Ascending aorta (tissue), 2 donors: ENCODE results near the gene CCDC30. TPM values are rescaled to one million over a fixed set of nuclear protein-coding genes. Genes with fewer than 3 reads are reported as not detected.

ENCODE experiments used
- DNase-seq, 2 donors: peaks; one replicate each; pipeline ENCODE4 v3.0.0-alpha.2; 2019; ENCODE audit warnings: low spot score in 2 of 2
- H3K27ac ChIP-seq, 2 donors: fragments of 200-600 bp; sonication (generic); one replicate each; pipeline ENCODE4 v1.5.1; 2016 to 2017; ENCODE audit warnings: mild to moderate bottlenecking in 1 of 2
- H3K27me3 ChIP-seq: fragments of 200-600 bp; sonication (generic); one replicate; pipeline ENCODE4 v1.5.1; 2017
- H3K36me3 ChIP-seq, 2 donors: fragments of 200-600 bp; sonication (generic); one replicate each; pipeline ENCODE4 v1.5.1; 2016
- H3K4me1 ChIP-seq, 2 donors: fragments of 200-600 bp; sonication (generic); one replicate each; pipeline ENCODE4 v1.5.1; 2016 to 2017; ENCODE audit warnings: mild to moderate bottlenecking in 1 of 2
- H3K4me3 ChIP-seq, 2 donors: fragments of 200-600 bp; sonication (generic); one replicate each; pipeline ENCODE4 v1.5.1; 2016 to 2017; ENCODE audit warnings: mild to moderate bottlenecking in 1 of 2
- H3K9me3 ChIP-seq, 2 donors: fragments of 200-600 bp; sonication (generic); one replicate each; pipeline ENCODE4 v1.5.1; 2016
- intact Hi-C: fragments of 100-400 bp; cut with DNase I; formaldehyde crosslinking; loops from one replicate; pipeline ENCODE4 v1.15.1; 2023
- total RNA-seq: library from RNA; depleted of rRNA; stranded (reverse); fragments of >200 nt; gene quantifications from one replicate; pipeline ENCODE4 v1.1.0, GENCODE V29; 2016
- TF ChIP-seq, protein P1 (sequence below), 3 experiments: fragments of 200-600 bp in 2 of 3; fragments of 450-650 bp in 1 of 3; sonication (generic) in 2 of 3; IDR thresholded peaks; one replicate each; pipeline ENCODE4 v1.5.1; 2016 to 2019; ENCODE audit warnings: antibody characterized with exemption in 3 of 3, mild to moderate bottlenecking in 1 of 3, moderate library complexity in 1 of 3

The CCDC30 gene
- total RNA-seq, 1 donor from 2014 or later = not detected

DNA sequence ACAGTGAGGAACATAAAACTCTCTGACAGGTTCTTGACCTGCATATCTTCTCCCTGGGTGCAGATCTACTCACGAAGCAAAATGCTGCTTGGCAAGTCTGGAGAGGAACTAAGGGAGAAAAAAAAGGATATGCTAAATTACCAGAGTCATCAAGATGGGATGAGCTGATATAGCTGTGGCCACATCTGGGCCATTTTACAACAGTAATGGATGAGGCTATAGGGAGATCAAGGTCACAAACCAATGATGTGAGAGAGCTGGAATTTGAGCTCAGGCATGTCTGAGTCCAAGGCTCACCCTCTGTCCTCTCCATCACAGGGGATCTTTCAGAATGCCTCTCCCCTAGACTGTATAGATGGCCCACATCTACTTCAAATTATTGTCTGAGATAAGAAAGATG lies 33.5 kb upstream of the CCDC30 start:
- no peak for DNase-seq
- no peak overlapping the region for H3K27ac ChIP-seq

DNA sequence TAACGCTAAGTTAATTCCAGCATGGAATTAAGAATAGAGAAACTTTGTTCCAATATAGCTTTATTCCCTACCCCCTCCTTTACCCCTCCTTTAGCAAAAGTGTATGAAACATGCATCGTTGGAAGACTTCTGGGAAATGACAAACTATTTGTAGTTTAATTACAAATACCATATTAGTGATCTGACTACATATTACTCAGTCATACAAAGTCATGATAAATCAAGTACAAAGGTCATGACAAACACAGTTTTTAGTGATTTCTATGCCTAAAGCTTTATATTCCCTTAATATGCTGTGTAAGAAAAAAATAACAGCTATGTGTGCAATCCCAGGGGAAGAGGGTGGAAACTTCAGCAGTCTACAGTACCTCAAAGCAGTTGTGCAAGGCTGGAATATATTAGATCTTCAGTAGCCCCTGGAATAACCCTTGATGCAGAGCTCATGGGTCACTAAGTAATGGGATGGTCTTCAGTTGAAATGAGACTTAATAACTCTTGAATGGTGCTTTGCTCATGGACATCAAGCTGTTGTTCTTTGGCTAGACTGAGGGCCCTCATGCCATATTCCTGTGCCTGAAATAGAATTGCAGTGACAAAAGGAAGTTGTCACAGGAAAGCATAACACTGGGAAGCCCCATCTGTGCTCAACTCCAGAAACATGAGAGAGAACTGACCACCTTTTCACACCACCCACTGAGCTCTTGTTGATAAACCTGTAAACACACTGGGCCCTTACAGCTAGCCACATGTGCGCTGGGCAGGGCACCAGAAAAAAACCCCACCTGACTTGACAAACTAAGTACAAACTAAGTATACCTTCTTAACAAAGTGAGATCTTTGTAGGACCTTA lies 32.6 kb upstream of the CCDC30 start:
- Histone ChIP-seq H3K4me1 (no peaks in the 10 kb centered on the region), H3K27me3 (no peaks in the 10 kb centered on the region), H3K4me3 (no peak overlapping the region), H3K9me3 (no peaks in the 10 kb centered on the region), H3K36me3 (no peaks in the 10 kb centered on the region), H3K27ac (no peak overlapping the region)
- TF ChIP-seq, protein P1, sequence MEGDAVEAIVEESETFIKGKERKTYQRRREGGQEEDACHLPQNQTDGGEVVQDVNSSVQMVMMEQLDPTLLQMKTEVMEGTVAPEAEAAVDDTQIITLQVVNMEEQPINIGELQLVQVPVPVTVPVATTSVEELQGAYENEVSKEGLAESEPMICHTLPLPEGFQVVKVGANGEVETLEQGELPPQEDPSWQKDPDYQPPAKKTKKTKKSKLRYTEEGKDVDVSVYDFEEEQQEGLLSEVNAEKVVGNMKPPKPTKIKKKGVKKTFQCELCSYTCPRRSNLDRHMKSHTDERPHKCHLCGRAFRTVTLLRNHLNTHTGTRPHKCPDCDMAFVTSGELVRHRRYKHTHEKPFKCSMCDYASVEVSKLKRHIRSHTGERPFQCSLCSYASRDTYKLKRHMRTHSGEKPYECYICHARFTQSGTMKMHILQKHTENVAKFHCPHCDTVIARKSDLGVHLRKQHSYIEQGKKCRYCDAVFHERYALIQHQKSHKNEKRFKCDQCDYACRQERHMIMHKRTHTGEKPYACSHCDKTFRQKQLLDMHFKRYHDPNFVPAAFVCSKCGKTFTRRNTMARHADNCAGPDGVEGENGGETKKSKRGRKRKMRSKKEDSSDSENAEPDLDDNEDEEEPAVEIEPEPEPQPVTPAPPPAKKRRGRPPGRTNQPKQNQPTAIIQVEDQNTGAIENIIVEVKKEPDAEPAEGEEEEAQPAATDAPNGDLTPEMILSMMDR (IDR thresholded peaks at IDR 0.05) = no peak
- intact Hi-C loops = no loop called here
- DNase-seq = no peak

More for the DNA sequence above, 33.5 kb upstream of the CCDC30 start:
- intact Hi-C loops = no loop called here
- H3K4me3 ChIP-seq = no peak overlapping the region
- H3K4me1 ChIP-seq = no peaks in the 10 kb centered on the region
- H3K9me3 ChIP-seq = no peaks in the 10 kb centered on the region
- TF ChIP-seq, protein P1 (IDR thresholded peaks at IDR 0.05) = no peak
- H3K36me3 ChIP-seq = no peaks in the 10 kb centered on the region
- no peaks in the 10 kb centered on the region for H3K27me3 ChIP-seq

DNA sequence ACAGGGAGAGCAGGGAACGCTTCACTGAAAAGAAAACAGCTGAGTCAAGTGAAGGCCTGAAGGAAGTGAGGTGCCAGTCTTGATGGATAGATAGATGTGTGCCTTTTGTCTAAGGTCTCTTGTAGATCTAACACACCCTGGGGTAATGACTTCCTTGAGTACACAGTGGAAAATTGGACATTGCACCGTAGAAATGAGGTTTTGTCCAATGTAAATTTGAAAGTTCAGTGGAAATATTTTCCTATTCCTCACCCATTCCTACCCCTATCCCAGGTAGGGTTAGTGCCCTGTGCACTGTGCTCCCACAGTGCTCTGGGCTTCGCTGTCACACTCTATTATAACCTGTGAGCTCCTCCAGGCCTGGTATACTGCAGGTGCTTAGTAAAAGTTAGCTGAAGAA lies 31.6 kb upstream of the CCDC30 start:
- TF ChIP-seq, protein P1 (IDR thresholded peaks at IDR 0.05) = no peak
- intact Hi-C loops = no loop called here
- Histone ChIP-seq H3K27me3 (no peaks in the 10 kb centered on the region), H3K36me3 (no peaks in the 10 kb centered on the region), H3K4me1 (no peaks in the 10 kb centered on the region), H3K4me3 (no peak overlapping the region), H3K27ac (no peak overlapping the region), H3K9me3 (no peaks in the 10 kb centered on the region)
- DNase-seq = no peak

DNA sequence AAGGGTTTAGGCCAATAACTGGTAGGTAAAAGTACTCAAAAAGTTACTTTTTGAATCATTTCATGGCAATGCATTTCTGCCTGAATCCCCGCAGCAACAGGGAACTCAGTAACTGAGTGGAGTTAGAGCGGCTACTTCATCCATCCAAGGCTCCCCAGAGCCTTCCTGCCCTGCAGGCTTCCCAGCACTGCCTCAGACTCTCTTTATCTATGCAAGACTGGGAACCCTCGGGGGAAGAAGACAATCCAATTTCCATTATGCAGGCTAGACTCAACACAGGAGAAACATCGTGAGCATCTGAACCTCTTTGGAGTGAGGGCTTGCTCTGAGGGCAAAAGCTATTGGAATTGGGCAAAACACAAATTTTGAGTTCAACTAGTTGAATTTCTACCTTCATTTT lies 30.4 kb upstream of the CCDC30 start:
- Histone ChIP-seq H3K27me3 (no peaks in the 10 kb centered on the region), H3K36me3 (no peaks in the 10 kb centered on the region), H3K27ac (no peak overlapping the region), H3K4me1 (no peaks in the 10 kb centered on the region), H3K9me3 (no peaks in the 10 kb centered on the region), H3K4me3 (no peak overlapping the region)
- TF ChIP-seq, protein P1 (IDR thresholded peaks at IDR 0.05) = no peak
- DNase-seq = no peak
- intact Hi-C loops = no loop called here

DNA sequence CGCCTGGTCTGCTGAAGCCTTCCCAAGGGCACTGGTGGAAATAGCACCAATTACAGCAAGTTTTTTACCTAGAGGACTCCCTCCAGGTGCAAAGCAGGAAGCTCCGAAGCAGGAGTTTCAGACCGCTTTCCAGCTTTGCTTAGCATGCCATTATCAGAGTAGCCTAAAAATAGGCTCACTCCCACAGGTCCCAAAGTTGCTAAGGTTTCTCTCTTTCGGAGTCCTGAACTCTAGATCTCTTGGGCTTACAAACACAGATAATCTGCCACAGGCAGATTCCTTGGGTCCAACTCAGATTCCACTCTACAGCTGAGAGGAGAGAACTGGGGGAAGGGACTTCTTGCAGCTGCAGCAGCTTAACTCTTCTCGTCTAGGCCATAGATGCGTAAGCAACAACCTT lies 29.7 kb upstream of the CCDC30 start:
- intact Hi-C loops = no loop called here
- no peaks in the 10 kb centered on the region for H3K4me1 ChIP-seq
- H3K36me3 ChIP-seq = no peaks in the 10 kb centered on the region
- no peak overlapping the region for H3K27ac ChIP-seq
- no peak for DNase-seq
- H3K27me3 ChIP-seq = no peaks in the 10 kb centered on the region
- H3K9me3 ChIP-seq = no peaks in the 10 kb centered on the region
- TF ChIP-seq, protein P1 (IDR thresholded peaks at IDR 0.05) = no peak
- no peak overlapping the region for H3K4me3 ChIP-seq
